NCI-H2196 (cell line): Measurements from ENCODE around the gene ALG11.
"Not testable (repeated sequence)": the region's sequence is repeated elsewhere in the genome, so short reads cannot be mapped to it uniquely, and the experiment has no call there.

Experiments
- DNase-seq: peaks from one replicate; lab custom pipeline; 2025; ENCODE audit not compliant: unreplicated experiment; lab: John Stamatoyannopoulos, UW

Gene ALG11, protein sequence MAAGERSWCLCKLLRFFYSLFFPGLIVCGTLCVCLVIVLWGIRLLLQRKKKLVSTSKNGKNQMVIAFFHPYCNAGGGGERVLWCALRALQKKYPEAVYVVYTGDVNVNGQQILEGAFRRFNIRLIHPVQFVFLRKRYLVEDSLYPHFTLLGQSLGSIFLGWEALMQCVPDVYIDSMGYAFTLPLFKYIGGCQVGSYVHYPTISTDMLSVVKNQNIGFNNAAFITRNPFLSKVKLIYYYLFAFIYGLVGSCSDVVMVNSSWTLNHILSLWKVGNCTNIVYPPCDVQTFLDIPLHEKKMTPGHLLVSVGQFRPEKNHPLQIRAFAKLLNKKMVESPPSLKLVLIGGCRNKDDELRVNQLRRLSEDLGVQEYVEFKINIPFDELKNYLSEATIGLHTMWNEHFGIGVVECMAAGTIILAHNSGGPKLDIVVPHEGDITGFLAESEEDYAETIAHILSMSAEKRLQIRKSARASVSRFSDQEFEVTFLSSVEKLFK

DNA sequence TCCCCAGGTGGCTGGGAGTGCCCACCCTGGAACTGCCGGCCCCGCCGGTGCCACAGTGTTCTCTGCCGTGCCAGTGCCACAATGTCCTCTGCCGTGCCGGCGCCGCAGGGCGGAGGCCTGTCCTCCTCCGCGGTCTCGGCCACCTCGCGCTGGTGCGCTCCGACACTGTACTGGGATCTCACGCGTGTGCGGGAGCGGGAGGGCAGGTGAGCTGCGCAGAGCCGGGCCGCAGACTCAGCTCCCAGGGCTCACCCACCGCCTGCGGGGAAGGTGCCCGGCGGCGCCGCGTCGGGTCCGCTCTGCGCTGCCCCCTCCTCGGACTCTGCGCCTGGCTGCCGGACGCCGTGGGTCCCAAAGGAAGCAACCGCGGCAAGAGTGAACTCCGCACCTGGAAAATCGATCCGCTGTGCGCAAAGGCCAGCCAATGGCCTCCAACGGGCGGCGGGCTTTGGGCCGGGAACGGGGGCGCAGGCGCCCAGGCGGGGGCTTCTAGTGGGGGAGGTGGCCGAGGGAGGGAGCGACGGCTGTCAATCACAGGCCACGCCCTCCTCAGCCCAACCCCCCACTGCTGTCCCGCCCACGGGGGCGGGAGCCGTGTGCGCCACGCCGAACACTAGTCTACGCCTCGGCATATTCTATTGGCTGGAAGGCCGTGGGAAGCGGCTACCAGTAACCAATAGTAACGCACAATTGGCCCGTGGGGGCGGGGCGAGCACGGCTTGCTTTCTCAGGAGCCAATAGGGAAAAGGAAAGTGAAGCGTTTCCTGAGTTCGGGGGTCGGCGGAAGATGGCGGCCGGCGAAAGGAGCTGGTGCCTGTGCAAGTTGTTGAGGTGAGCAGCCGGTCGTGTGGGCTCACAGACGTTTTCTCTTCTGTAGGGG lies at the start of gene ALG11:
ALG11 (plus strand) TSS at position 767 of the 880 bp plus-strand sequence; CDS start at position 788, 21 bp downstream.
- DNase-seq, result peak; percentile 93

DNA sequence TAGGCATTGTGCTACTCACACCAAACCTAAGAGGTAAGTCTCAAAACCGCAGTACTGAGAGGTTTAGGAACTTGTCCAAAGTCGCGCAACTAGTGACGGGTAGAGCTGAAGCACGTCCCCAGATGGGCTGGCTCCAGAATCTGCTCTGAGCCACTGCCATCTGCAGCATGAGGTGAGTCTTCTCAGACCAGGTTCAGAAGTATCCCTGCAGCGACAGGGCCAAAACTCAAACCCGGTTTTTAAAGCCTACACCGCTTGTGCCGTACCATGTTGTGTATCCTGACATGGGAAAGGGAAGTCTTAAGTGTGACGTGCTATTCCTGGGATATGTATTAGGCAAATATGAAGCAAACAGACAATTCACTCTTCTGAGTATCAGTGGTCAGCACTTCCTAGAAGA lies 46.0 kb upstream of the ALG11 start:
- DNase-seq, result no peak

DNA sequence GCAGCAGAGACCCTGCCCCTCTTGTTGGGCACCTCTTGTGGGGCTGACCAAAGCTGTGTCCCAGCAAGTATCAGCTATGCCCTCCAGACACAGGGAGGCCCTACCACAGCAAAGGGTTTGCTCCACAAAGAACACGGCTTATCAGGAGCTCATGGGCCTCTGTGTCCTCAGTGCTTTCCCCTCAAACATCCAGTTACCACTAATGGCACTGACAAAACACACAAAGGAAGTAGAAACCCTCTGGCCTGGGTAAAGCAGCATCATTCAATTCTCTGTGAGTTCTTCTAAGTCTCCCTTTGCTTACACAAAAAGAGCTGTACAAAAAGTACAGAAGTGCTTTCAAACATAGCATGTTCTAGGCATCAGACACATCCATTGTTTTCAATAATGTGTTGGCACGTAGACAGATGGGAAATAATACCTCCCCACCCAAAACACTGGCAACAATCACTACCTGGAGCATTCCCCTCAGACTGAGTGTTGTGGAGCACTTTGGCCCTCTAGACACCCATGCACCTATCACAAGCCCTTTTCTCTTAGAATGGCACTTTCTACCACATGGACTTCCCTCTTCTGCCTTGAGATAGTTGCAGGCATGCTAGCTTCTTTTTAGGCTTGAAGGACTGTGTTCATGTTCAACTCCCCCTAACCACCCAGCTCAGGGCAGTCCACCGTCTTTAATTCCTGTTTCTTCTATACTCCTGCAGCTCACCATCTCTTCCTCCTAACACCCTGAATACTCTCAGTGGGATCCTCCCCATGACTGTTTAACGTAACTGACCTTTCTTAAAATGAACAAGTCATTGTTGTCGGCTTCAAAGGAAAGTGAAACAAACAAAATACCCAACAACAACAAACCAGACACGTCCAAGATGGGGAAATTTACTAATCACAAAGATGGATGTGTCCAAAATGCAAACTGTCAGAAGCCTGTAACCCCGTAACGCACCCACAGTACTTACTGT lies 44.4 kb upstream of the ALG11 start:
- no peak for DNase-seq

DNA sequence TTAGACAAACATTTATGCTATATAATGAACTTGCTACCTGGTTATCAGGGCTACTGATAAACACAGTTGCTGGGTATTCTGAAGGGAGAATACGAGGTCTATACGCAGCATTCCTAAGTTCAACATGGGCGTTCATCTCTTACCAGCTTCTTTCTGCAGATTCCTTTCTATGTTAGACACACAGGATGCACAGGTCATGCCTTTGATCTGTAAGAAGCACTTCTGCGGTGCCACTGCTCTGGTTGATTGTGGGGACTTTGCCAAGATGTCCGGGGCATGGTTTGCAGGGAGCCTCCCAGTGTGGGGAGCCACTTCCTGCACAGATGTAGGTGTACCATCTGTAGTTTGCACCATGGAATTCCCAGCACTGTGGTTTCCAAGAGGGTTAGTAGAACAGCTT lies 41.8 kb upstream of the ALG11 start:
- DNase-seq, result no peak

DNA sequence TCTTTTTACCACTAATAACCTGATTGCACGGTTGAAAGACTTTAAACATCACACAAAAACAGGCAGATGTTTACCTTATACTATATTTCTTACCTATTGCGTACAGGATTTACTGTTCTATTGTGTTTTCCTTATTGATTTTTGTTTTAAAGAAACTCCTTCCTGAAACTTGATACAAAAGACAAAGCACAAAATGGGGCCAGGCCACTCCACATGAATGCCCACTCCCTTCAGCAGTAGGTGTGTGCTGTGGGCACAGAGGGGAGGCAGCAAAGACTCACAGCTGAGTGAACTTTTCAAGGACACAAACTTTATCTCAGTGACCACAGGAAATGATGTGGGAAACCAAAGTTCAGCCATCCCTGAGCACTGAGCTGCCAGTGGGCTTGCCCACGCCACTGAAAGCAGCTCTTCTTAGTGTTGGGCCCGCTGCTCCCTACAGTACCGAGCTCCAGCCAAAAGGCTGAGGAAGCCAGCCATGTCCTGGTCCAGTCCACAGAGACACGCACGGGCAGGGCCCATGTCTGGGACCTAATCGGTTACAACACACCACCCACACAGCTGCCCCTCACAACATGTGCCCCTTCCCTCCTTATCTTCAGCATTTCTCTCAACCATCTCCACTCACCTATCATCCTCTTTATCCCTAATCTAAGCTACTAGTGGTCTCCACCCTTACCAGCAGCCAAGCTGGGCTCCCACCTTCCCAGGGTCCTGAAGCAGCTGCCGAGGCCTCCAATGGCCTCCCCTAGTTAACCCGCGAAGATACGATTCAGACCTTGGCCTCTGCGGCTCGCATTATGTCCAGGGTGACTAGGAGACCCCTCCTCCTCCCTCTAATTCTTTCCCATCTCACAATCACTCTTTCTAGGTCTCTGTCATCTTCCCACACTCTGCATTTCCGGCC lies 40.4 kb upstream of the ALG11 start:
- peak; percentile 28 for DNase-seq

DNA sequence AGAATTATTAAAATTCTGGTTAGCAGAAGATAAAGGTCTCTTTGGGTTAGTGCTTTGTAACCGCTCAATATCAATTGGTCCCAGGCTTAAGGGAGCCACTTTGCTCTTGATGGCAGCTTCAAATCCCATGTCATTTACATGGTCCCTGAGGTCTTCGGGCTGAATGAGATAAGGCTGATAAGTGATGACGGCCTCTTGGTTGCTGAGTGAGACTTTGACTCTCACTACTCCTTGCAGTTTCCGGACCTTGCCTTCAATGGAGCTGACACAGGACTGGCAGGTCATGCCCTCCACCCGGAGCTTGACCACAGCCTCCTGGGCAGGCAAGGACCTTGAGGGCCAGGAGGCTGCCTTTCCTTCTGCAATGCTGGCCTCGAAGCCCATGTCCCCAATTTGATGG lies 37.7 kb upstream of the ALG11 start:
- DNase-seq, result no peak

DNA sequence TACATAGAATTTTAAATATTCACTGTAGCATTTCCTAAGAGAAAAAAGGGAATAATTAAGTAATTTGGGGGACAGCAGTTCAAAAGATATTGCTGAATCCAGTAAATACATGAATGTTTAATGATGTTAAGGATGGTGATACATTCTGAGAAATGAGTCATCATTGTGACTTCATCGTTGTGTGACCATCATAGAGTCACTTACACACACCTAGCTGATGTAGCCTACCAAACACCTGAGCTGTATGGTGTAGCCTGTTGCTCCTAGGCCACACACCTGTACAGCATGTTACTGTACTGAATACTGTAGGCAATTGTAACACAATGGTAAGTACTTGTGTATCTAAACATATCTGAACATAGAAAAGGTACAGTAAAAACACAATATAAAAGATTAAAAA lies 35.8 kb upstream of the ALG11 start:
- no peak for DNase-seq

DNA sequence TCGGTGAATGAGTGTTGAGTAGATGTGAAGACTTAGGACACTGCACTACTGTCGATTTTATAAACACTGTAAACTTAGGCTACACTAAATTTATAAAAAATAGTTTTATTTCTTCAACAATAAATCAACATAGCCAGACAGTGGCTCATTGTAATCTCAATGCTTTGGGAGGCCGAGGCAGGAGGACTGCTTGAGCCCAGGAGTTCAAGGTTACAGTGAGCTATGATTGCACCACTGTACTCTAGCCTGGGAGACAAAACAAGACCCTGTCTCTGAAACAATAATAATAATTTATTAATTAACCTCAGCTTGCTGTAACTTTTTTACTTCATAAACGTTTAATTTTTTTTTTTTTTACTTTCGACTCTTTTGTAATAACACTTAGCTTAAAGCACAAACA lies 35.3 kb upstream of the ALG11 start:
- no peak for DNase-seq

DNA sequence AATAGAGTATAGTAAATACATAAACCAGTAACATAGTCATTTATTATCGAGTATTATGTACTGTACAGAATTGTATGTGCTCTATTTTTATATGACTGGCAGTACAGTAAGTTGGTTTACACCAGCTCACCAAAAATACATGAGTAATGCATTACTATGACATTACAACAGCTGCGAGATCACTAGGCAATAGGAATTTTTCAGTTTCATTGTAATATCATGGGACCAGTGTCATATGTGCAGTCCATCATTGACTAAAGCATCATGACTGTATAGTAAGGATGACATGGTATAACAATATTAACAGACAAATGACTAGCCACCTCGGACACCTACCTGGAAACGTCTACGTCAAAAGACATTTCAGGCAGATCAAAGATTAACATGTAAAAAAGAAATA lies 34.6 kb upstream of the ALG11 start:
- DNase-seq, result no peak

DNA sequence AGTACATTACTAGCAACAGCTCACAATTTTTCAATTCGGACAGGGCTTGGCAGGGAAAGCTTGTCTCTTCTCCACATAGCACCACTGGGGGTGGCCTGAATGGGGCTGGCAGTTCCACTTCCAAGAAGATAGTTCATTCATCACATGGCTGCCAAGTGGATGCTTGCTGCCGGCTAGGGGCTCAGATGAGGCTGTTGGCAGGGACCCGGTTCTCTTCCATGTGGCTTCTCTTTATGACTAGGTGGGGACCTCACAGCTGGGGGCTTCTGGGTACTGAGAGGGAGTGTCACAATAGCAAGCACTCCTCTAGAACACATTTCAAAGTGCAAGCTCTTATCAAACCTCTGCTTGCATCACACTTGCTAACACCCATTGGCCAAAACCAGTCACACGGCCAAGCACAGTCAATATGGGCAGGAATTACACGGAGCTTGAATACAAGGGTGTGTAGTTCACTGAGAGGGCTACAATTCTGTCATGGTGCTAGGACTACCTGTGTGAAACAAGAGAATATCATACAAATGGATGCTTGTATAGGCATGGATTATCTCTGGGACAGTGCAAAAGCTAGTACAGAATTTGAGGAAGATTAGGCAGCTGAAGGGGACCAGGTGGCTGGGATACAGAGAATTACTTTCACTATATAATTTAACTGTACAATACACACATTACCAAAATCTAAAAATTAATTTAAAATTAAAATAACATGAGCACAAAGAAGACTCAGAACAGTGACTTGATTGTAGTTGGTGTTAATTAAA lies 33.2 kb upstream of the ALG11 start:
- DNase-seq, result no peak

DNA sequence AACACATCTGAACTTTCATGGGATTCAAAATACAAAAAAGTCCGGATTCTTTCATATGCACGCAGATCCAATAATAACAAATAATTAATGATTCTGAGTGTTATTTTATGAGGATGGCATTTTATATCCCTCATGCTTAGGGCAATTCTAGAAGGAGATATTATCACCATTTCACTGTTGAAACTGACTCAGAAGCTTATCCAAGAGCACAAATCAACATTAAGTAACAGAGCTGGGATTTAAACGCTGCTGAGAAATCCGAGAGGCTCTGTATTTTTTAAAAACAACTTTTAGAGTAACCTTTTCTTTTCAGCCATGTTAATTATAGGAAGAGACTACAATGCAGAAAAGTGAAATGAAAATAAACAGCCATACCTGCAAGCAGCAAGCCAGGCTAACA lies 31.3 kb upstream of the ALG11 start:
- DNase-seq, result no peak

DNA sequence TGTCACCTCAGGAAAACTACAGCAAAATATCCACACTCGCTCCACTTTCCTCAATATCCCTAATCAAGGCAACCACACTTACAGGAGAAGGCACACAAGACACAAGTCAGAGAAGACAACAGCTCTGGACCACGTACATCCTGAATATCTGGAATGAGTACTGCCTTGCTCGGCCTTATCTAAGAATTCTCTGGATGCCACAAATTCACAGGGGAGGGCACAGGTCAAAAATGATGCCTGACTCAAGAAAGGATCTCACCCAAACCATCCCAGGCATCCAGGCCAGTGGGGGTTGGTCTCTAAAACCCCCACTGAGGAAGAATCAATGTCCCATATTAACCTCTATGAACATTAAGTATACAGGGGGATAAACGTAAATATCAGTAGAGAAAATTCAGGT lies 30.8 kb upstream of the ALG11 start:
- DNase-seq, result no peak

DNA sequence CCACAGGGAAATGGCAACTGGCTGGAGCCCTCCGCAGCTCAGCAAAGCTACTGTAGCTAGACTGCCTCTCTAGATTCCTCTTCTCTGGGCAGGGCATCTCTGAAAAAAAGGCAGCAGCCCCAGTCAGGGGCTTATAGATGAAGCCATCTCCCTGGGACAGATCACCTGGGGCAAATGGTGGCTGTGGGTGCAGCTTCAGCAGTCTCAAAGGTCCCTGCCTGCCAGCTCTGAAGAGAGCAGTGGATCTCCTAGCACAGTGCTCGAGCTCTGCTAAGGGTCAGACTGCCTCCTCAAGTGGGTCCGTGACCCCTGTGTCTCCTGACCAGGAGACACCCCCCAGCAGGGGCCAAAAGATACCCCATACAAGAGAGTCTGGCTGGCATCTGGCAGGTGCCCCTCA lies 28.9 kb upstream of the ALG11 start:
- DNase-seq, result not testable (repeated sequence)

DNA sequence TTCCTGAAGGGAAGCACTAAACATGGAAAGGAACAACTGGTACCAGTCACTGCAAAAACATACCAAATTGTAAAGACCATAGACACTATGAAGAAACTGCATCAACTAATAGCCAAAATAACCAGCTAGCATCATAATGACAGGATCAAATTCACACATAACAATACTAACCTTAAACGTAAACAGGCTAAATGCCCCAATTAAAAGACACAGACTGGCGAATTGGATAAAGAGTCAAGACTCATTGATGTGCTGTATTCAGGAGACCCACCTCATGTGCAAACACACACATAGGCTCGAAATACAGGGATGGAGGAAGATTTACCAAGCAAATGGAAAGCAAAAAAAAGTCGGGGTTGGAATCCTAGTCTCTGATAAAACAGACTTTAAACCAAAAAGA lies 27.3 kb upstream of the ALG11 start:
- not testable (repeated sequence) for DNase-seq

DNA sequence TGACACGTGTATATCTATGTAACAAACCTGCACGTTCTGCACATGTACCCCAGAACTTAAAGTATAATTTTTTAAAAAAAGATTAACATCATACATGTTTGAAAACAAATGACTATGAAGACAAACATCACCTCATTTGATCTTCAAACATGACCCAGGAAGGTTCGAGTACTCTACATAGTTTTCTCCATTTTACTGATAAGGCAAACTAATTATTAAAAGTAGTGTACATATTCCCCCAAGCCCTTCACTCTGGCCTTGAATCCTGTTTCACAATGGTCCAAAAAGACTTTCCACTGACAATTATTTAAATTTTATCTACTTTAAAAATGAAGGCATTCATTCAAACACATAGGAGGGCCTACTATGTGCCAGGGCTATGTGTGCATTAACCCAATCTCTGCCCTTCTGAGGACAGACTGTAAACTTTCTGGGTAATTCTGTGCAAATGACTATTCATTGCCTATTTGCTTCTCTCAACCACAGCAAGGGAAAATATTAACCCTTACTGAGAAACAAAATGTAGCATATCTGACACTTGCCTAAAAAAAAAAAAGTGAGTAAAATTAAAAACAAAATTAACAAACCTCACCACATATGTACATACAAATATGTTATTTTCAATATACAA lies 23.1 kb upstream of the ALG11 start:
- no peak for DNase-seq

DNA sequence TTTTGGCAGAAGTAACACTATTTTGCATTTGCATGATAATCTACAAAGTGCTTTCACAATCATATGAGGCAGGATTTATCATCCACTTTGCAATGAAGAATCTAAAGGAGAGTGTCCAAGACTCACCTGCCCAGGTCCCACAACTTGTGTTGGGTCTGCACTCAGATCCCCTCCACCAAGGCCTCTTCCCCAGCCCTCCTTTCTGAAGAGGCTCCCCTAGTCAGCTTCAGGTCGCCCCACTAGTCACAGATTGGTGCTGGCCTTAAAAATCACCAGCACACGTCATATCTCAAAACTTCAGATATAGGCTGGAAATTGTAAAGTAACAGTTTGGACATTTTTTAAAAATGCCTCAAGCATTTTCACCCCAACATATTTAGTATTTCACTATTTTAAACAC lies 18.5 kb upstream of the ALG11 start:
- DNase-seq, result no peak

DNA sequence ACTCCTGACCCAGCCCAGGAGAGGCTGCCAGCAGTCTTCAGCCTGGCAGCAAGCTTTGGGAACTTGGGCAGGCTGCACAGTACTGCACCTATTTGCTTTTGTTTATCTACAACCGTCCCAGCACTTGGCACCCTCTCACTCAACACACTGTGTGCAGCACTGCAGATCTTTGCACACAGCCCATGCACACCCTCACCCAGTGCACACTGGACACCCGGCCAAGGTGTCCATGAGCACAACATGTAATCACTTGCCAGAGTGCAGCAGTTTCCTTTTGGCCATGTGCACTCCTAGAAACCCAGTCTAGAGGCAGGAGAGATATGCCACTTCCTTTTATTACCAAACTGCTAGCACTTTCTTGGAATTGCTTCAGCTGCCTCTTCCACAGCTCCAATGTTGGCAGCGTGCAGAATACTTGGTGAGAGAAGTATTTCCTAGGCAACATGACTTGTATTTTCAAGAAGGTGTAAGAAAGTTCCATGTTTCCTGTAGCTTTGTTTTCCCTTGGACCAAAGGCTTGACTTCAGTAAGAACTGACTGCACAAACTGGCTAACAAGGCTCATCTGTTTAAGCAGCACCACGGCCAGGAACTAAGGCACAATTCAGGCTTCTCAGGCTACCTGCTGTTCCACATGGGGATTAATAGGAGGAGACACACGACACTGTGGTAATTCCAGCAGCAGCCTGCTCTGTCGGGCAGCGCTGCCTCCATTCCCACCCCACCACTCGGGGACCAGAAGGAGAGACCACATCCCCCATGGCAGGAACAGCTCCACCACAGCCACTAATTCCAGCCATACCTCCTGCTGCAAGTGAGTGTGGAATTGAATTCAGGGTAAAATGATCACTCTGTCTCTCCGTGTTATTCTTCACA lies 16.3 kb upstream of the ALG11 start:
- peak; percentile 35 for DNase-seq

DNA sequence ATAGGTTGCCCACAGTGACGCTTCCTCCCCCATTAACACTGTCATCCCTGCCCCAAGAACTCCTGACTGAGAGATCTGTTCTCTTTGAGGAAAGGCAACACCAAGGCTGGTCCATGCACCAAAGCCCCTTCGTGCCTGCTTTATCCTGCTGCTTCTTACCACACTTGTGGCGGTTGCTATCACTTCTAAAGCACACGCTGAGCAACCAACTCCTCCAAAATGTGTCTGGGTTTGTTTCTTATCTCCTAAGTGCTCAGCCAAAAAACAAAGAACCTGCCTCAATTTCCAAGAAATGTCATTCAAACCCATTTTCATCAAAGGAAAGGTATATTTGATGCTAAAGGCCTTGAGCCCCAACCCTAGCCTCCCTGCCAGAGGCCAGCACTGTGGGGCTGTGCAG lies 15.6 kb upstream of the ALG11 start:
- DNase-seq, result no peak
